Measurements from ENCODE around the gene CBX5.

- TF ChIP-seq CTCF (IDR thresholded peaks at IDR 0.05; ENCODE audit: low read depth, low read length) (no peak), EZH2phosphoT487 (IDR thresholded peaks at IDR 0.05; ENCODE audit: low read depth) (no peak)
Observed at GRCh38 chr12:54191126-54191525, 88.8 kb downstream of the CBX5 start.
